GM12874 (cell line): ENCODE results near the gene IL32.

Experiments used
- CTCF ChIP-seq: IDR thresholded peaks from 2 replicates; pipeline ENCODE4 v1.5.1; 2011; ENCODE audit warnings: low read depth, mild to moderate bottlenecking, control low read depth, low read length, moderate library complexity; ENCODE audit not compliant: insufficient read depth

The IL32 gene

DNA sequence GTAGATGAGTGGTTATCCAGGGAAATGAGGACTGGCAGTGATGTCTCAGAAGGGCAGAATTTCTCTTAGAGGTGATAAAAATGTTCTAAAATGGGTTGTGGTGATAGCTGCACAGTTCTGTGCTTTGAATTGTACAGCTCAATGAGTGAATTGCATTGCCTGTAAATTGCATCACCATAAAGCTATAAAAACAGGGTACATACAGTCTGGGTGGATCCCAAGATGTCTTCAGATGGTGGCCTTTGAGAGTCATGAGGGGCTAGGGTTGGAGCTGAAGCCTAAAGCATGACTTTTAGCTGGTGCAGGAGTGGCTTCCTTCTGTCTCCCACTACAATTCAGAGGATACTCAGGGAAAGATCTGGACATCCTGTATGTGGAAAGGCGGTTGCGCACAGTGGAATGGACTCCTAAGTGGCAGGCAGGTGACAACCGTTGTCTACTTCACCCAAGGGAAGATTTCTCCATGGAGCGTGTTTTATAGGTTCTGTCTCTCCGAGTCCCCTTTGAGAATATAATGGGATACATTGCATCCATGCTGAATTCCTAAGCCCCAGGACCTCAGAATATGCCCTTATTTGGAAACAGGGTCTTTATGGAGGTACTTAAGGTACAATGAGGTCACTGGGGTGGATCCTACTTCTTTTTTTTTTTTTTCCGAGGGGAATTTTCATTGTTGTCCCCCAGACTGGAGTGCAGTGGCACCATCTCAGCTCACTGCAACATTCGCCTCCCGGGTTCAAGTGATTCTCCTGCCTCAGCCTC is 1.6 kb upstream of the IL32 start:
- TF ChIP-seq CTCF, result no peak

GRCh38 chr16:3065742-3066439 is 451 bp downstream of the IL32 start:
- TF ChIP-seq CTCF, result no peak

GRCh38 chr16:3066440-3066748 is 954 bp downstream of the IL32 start:
- TF ChIP-seq CTCF, result no peak

GRCh38 chr16:3068487-3068886 is 3.0 kb downstream of the IL32 start:
- TF ChIP-seq CTCF, result no peak

DNA sequence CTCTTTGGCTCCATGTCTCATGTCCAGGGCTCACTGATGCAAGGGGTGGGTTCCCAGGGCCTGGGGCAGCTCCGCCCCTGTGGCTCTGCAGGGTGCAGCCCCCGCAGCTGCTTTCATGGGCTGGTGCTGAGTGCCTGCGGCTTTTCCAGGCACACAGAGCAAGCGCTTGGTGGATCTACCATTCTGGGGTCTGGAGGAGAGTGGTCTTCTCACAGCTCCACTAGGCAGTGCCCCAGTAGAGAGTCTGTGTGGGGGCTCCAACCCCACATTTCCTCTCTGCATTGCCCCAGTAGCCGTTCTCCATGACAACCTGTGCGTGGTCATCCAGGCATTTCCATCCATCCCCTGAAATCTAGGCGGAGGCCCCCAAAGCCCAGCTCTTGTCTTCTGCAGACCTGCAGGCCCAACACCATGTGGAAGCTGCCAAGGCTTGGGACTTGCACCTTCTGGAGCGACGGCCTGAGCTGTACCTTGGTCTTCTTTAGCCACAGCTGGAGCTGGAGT is 5.2 kb downstream of the IL32 start:
- no peak for TF ChIP-seq CTCF

- TF ChIP-seq CTCF, result no peak
Observed at GRCh38 chr16:3071655-3072054, 6.2 kb downstream of the IL32 start.

DNA sequence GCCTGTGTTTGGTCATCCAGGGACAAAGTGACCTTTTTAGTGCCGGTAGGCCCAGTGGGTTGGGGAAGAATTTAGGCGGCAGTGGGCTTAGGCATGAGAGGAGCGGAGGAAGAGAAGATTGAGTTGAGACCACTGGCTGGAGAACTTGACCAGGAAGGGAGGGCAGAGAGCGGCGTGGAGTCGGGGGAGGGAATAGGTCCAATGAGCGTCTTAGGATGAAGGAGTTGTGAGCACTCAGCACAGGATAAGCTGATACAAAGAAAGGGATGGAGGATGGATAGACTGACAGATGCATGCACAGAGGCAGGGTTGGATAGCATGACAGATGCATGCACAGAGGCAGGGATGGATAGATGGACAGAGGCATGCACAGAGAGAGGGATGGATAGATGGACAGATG is 8.0 kb downstream of the IL32 start:
- TF ChIP-seq CTCF, result no peak
